Liver (tissue), 9 donors: ENCODE results near the gene ZNF443. TPM values are rescaled to one million over a fixed set of nuclear protein-coding genes. Genes with fewer than 3 reads are reported as not detected.

ENCODE experiments used
- DNase-seq: peaks from one replicate; pipeline ENCODE4 v3.0.0-alpha.2; 2017; ENCODE audit warnings: low spot score
- H3K27ac ChIP-seq, 2 donors: one replicate each; pipeline ENCODE4 v1.7.0; 2013; ENCODE audit warnings: inconsistent platforms in 2 of 2, low read length in 2 of 2, control low read depth in 1 of 2, low read depth in 1 of 2, mild to moderate bottlenecking in 1 of 2
- H3K27me3 ChIP-seq, 4 donors: one replicate each; pipeline versions ENCODE4 v1.6.1 to v1.7.0; 2013; ENCODE audit warnings: low read length in 3 of 4, inconsistent platforms in 1 of 4, mild to moderate bottlenecking in 1 of 4, moderate library complexity in 1 of 4; ENCODE audit not compliant: control insufficient read depth in 4 of 4, insufficient read depth in 4 of 4
- H3K36me3 ChIP-seq, 4 donors: one replicate each; pipeline versions ENCODE4 v1.6.1 to v1.7.0; 2013; ENCODE audit warnings: low read length in 3 of 4, mild to moderate bottlenecking in 3 of 4, low read depth in 1 of 4, moderate library complexity in 1 of 4; ENCODE audit not compliant: control insufficient read depth in 4 of 4, insufficient read depth in 3 of 4
- H3K4me1 ChIP-seq, 4 donors: one replicate each; pipeline versions ENCODE4 v1.6.1 to v1.7.0; 2013; ENCODE audit warnings: low read length in 3 of 4, mild to moderate bottlenecking in 3 of 4, moderate library complexity in 1 of 4; ENCODE audit not compliant: control insufficient read depth in 4 of 4, insufficient read depth in 4 of 4
- H3K4me3 ChIP-seq, 3 donors: one replicate each; pipeline versions ENCODE4 v1.6.1 to v1.7.0; 2013; ENCODE audit warnings: low read length in 3 of 3, control low read depth in 1 of 3, low read depth in 1 of 3, mild to moderate bottlenecking in 1 of 3
- H3K9ac ChIP-seq, 2 donors: one replicate each; pipeline ENCODE4 v1.7.0; 2013; ENCODE audit warnings: low read length in 2 of 2, mild to moderate bottlenecking in 2 of 2, moderate library complexity in 2 of 2, control low read depth in 1 of 2, low read depth in 1 of 2
- H3K9me3 ChIP-seq, 4 donors: one replicate each; pipeline versions ENCODE4 v1.6.1 to v1.7.0; 2013; ENCODE audit warnings: low read length in 3 of 4; ENCODE audit not compliant: control insufficient read depth in 4 of 4
- EGR1 ChIP-seq, 2 donors: IDR thresholded peaks; 2 replicates each; pipeline ENCODE4 v1.6.1; 2016 to 2018; ENCODE audit warnings: antibody characterized with exemption in 2 of 2, low read depth in 2 of 2
- FOXA1 ChIP-seq: IDR thresholded peaks from 2 replicates; pipeline ENCODE4 v1.6.1; 2016; ENCODE audit warnings: antibody characterized with exemption
- FOXA2 ChIP-seq: IDR thresholded peaks from 2 replicates; pipeline ENCODE4 v1.6.1; 2016; ENCODE audit warnings: antibody characterized with exemption
- GABPA ChIP-seq, 2 donors: IDR thresholded peaks in 1 of 2; conservative IDR thresholded peaks in 1 of 2; 2 replicates each; pipeline ENCODE4 v1.6.1; 2016; ENCODE audit warnings: antibody characterized with exemption in 2 of 2, mild to moderate bottlenecking in 1 of 2, moderate library complexity in 1 of 2
- HNF4A ChIP-seq, 2 donors: conservative IDR thresholded peaks; 2 replicates each; pipeline ENCODE4 v1.6.1; 2016; ENCODE audit warnings: antibody characterized with exemption in 2 of 2, mild to moderate bottlenecking in 2 of 2
- HNF4G ChIP-seq: IDR thresholded peaks from 2 replicates; pipeline ENCODE4 v1.6.1; 2016; ENCODE audit warnings: antibody characterized with exemption
- JUND ChIP-seq, 2 donors: IDR thresholded peaks; 2 replicates each; pipeline ENCODE4 v1.6.1; 2016; ENCODE audit warnings: antibody characterized with exemption in 2 of 2
- NR2F2 ChIP-seq: IDR thresholded peaks from 2 replicates; pipeline ENCODE4 v1.6.1; 2016; ENCODE audit warnings: antibody characterized with exemption
- RAD21 ChIP-seq, 2 donors: IDR thresholded peaks; 2 replicates each; pipeline ENCODE4 v1.6.1; 2016; ENCODE audit warnings: antibody characterized with exemption in 2 of 2, mild to moderate bottlenecking in 2 of 2
- RXRA ChIP-seq, 2 donors: IDR thresholded peaks; 2 replicates each; pipeline ENCODE4 v1.6.1; 2017 to 2018; ENCODE audit warnings: antibody characterized with exemption in 2 of 2, mild to moderate bottlenecking in 1 of 2
- TAF1 ChIP-seq: conservative IDR thresholded peaks from 2 replicates; pipeline ENCODE4 v1.6.1; 2016; ENCODE audit warnings: antibody characterized with exemption, mild to moderate bottlenecking
- YY1 ChIP-seq: IDR thresholded peaks from 2 replicates; pipeline ENCODE4 v1.6.1; 2016; ENCODE audit warnings: antibody characterized with exemption, mild to moderate bottlenecking
- WGBS: extraction: QIAGEN DNeasy Blood & Tissue Kit; methylation state at CpG from one replicate; pipeline ENCODE4 v1.1.7; 2013; 5-methylcytosine and 5-hydroxymethylcytosine counted together
- polyA plus RNA-seq, 2 donors: library from polyadenylated mRNA; stranded (reverse) in 1 of 2; unstranded in 1 of 2; fragments of 200-250 nt in 1 of 2; fragments of >200 nt in 1 of 2; fragmentation: Nextera tagmentation in 1 of 2; extraction: Ambion mirVana in 1 of 2; gene quantifications; one replicate each; pipeline versions ENCODE4 v1.2.1 to v1.2.3, GENCODE V29; 2013 to 2015
- total RNA-seq, 2 donors: library from RNA; depleted of rRNA; stranded (reverse); fragments of >200 nt; gene quantifications; one replicate each; pipeline ENCODE4 v1.2.3, GENCODE V29; 2014
- TF ChIP-seq, protein P1 (sequence below): IDR thresholded peaks from 2 replicates; pipeline ENCODE4 v1.6.1; 2016; ENCODE audit warnings: antibody characterized with exemption, mild to moderate bottlenecking
- TF ChIP-seq, protein P2 (sequence below): IDR thresholded peaks from 2 replicates; pipeline ENCODE4 v1.6.1; 2016; ENCODE audit warnings: antibody characterized with exemption
- TF ChIP-seq, protein P3 (sequence below): fragments of 150-350 bp; IDR thresholded peaks from 2 replicates; pipeline ENCODE4 v1.5.1; 2017; ENCODE audit warnings: improper control_type of control experiment, low read depth, low read length; ENCODE audit not compliant: missing input control
- TF ChIP-seq, protein P4 (sequence below): IDR thresholded peaks from 2 replicates; pipeline ENCODE4 v1.6.1; 2016; ENCODE audit warnings: antibody characterized with exemption
- TF ChIP-seq, protein P5 (sequence below): IDR thresholded peaks from 2 replicates; pipeline ENCODE4 v1.6.1; 2016; ENCODE audit warnings: antibody characterized with exemption
- donor health status: healthy.
- donor health status: healthy.
- donor health status: healthy.
- donor health status: healthy.
- donor health status: healthy.

The ZNF443 gene
- total and polyA plus RNA-seq, 4 donors: 1.1 to 7.4 (median 2.3) TPM

DNA sequence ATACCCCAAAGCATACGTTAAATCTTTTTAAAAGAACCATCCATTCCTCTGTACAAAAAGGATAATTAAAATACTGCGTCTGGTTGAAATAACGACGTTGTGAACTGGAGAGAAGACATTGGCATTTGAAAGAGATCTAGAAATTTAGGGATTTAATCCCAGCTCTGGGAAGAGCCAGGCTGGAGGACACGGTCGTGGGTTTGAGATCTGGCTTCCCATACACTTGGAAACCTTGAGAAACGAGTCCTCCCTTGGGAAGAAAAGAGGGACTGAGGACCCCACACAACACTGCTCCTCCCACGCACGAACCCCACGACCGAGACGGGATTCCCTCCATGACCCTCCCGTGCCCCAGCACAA is 43.2 kb upstream of the ZNF443 start:
- WGBS: 4% methylated on average over 13 of the region's 13 CpGs
- Histone ChIP-seq H3K4me1 (peaks cover 0 to 12% (median 3%) of the 10 kb centered on the region in 4 donors), H3K27ac (no peak overlapping the region), H3K4me3 (peak overlapping the region; percentile 74 to 93 (median 88)), H3K9me3 (no peaks in the 10 kb centered on the region), H3K9ac (peak overlapping the region in 1 of 2 donors; percentile 72), H3K27me3 (no peaks in the 10 kb centered on the region), H3K36me3 (no peaks in the 10 kb centered on the region)
- TF ChIP-seq EGR1 (IDR thresholded peaks at IDR 0.05; ENCODE audit: low read depth in 2 of 2) (no peak), RAD21 (IDR thresholded peaks at IDR 0.05) (no peak), RXRA (IDR thresholded peaks at IDR 0.05) (no peak), FOXA1 (no peak), HNF4G (no peak), TAF1 (no peak), GABPA (IDR thresholded peaks at IDR 0.05 in 1 of 2, conservative IDR thresholded peaks at IDR 0.05 in 1 of 2) (no peak)
- TF ChIP-seq, protein P1, sequence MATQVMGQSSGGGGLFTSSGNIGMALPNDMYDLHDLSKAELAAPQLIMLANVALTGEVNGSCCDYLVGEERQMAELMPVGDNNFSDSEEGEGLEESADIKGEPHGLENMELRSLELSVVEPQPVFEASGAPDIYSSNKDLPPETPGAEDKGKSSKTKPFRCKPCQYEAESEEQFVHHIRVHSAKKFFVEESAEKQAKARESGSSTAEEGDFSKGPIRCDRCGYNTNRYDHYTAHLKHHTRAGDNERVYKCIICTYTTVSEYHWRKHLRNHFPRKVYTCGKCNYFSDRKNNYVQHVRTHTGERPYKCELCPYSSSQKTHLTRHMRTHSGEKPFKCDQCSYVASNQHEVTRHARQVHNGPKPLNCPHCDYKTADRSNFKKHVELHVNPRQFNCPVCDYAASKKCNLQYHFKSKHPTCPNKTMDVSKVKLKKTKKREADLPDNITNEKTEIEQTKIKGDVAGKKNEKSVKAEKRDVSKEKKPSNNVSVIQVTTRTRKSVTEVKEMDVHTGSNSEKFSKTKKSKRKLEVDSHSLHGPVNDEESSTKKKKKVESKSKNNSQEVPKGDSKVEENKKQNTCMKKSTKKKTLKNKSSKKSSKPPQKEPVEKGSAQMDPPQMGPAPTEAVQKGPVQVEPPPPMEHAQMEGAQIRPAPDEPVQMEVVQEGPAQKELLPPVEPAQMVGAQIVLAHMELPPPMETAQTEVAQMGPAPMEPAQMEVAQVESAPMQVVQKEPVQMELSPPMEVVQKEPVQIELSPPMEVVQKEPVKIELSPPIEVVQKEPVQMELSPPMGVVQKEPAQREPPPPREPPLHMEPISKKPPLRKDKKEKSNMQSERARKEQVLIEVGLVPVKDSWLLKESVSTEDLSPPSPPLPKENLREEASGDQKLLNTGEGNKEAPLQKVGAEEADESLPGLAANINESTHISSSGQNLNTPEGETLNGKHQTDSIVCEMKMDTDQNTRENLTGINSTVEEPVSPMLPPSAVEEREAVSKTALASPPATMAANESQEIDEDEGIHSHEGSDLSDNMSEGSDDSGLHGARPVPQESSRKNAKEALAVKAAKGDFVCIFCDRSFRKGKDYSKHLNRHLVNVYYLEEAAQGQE: no peak
- TF ChIP-seq, protein P2, sequence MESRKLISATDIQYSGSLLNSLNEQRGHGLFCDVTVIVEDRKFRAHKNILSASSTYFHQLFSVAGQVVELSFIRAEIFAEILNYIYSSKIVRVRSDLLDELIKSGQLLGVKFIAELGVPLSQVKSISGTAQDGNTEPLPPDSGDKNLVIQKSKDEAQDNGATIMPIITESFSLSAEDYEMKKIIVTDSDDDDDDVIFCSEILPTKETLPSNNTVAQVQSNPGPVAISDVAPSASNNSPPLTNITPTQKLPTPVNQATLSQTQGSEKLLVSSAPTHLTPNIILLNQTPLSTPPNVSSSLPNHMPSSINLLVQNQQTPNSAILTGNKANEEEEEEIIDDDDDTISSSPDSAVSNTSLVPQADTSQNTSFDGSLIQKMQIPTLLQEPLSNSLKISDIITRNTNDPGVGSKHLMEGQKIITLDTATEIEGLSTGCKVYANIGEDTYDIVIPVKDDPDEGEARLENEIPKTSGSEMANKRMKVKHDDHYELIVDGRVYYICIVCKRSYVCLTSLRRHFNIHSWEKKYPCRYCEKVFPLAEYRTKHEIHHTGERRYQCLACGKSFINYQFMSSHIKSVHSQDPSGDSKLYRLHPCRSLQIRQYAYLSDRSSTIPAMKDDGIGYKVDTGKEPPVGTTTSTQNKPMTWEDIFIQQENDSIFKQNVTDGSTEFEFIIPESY: no peak
- TF ChIP-seq, protein P3, sequence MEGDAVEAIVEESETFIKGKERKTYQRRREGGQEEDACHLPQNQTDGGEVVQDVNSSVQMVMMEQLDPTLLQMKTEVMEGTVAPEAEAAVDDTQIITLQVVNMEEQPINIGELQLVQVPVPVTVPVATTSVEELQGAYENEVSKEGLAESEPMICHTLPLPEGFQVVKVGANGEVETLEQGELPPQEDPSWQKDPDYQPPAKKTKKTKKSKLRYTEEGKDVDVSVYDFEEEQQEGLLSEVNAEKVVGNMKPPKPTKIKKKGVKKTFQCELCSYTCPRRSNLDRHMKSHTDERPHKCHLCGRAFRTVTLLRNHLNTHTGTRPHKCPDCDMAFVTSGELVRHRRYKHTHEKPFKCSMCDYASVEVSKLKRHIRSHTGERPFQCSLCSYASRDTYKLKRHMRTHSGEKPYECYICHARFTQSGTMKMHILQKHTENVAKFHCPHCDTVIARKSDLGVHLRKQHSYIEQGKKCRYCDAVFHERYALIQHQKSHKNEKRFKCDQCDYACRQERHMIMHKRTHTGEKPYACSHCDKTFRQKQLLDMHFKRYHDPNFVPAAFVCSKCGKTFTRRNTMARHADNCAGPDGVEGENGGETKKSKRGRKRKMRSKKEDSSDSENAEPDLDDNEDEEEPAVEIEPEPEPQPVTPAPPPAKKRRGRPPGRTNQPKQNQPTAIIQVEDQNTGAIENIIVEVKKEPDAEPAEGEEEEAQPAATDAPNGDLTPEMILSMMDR: no peak
- DNase-seq: no peak

DNA sequence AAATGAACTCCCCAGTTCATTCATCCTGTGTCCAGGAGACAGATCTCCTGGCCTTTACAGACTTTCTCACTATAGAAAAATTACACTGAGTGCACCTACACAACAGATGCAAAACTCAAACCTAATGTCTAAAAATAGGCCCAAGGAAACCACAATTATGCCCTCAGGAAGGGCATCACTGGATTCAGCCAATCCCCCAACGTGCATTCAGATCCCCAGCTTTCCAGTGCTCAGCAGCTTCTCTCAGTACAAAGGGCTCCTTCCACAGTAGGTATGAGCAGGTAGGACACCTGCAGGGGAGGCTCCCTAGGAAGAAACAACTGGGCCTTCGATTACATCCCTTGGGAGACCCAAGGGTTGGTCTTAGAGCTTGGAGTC is 41.7 kb upstream of the ZNF443 start:
- TF ChIP-seq EGR1 (IDR thresholded peaks at IDR 0.05; ENCODE audit: low read depth in 2 of 2) (no peak), FOXA1 (no peak), HNF4G (no peak), FOXA2 (no peak), TAF1 (no peak), HNF4A (conservative IDR thresholded peaks at IDR 0.05) (no peak), RXRA (IDR thresholded peaks at IDR 0.05) (no peak), NR2F2 (no peak), YY1 (no peak), GABPA (IDR thresholded peaks at IDR 0.05 in 1 of 2, conservative IDR thresholded peaks at IDR 0.05 in 1 of 2) (no peak), RAD21 (IDR thresholded peaks at IDR 0.05) (no peak), JUND (IDR thresholded peaks at IDR 0.05) (no peak)
- TF ChIP-seq, protein P2: no peak
- TF ChIP-seq, protein P4, sequence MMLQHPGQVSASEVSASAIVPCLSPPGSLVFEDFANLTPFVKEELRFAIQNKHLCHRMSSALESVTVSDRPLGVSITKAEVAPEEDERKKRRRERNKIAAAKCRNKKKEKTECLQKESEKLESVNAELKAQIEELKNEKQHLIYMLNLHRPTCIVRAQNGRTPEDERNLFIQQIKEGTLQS: no peak
- TF ChIP-seq, protein P5, sequence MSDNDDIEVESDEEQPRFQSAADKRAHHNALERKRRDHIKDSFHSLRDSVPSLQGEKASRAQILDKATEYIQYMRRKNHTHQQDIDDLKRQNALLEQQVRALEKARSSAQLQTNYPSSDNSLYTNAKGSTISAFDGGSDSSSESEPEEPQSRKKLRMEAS: no peak
- TF ChIP-seq, protein P3: no peak
- H3K27ac ChIP-seq: no peak overlapping the region
- peaks cover 0 to 2% (median 0%) of the 10 kb centered on the region in 4 donors for H3K36me3 ChIP-seq
- WGBS: 80% methylated on average over 2 of the region's 2 CpGs
- no peaks in the 10 kb centered on the region for H3K9me3 ChIP-seq
- H3K9ac ChIP-seq: no peak overlapping the region
- no peaks in the 10 kb centered on the region for H3K27me3 ChIP-seq
- H3K4me3 ChIP-seq: no peak overlapping the region
- DNase-seq: no peak
- peaks cover 0 to 12% (median 3%) of the 10 kb centered on the region in 4 donors for H3K4me1 ChIP-seq
